SW480 (cell line): ENCODE results near the gene IQCH.

Experiments used
- DNase-seq: peaks from one replicate; pipeline ENCODE4 v3.0.0-alpha.2; 2016; ENCODE audit warnings: low spot score

The IQCH gene

DNA sequence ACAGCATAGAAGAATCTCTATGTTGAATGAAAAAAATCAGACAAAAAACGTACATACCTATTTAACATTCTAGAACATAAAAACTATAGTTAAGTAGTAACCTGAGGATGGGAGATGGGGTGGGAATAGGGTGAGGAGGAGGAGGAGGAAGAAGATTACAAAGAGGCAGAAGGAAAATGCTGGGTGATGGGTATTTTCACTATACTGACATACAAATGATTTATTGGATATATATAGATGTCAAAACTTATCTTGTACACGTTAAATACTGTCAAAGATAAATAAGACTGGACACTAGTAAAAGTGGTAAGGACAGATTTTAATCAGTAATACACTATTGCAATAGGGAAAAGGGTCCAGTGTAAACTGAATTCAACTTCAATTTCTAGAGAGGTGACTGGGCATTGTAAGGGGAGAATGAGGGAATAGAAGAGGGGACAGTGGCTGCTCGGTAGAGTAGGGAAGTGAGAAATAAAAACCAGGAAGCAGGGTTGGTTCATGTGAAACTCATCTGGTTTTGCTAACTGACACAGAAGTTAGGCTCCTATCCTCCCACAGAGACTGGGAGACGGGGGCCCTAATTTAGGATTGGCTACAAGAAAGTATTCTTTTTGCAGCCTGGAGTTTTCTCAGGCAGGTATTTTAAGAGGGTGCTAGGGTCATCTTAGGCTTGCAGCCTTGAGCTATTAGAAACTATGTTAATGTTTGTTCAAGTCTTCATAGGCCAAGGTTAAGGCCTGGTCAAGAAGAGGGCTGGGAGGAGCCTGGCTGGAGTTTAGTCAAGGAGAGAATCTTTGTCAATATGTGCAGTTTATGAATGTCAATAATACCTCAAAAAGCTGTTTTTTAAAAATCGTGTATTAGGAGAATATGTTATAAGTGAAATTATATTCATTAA is 251.3 kb downstream of the IQCH start:
- DNase-seq, result no peak

DNA sequence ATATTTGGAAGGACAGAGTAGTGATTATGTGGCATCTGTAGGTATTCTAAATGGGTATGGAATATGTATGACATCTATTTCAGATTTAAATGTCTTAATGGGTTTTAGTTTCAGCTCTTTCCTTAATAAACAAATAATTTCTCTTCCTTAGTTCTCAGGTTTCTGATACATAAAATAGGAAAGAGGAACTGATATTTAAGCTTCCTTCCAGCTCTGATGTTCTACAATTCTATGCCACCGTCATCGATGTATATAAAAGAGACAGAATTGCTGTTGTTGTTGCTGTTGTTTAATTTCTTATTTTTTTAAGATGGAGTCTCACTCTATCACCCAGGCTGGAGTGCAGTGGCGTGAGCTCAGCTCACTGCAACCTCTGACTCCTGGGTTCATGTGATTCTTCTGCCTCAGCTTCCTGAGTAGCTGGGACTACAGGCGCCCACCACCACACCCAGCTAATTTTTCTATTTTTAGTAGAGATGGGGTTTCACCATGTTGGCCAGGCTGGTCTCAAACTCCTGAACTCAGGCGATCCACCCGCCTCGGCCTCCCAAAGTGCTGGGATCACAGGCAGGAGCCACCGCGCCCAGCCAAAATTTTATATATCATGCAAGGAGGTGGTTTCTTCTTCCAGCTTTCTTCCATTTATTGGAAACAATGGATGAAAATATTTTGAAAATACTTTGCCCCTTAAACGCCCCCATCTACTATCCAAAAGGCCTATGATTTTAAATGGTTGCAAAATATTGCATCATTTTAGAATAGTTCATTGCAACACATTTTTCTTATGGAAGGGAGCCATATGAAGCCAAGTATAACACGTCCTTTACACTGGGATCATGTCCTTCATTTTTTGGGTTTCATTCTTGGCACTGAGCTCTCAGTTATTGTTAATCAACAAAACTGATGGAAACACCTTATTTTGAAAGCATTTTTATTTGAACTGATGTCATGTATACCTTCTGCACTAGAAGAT is 252.5 kb downstream of the IQCH start:
- peak; percentile 19 for DNase-seq

DNA sequence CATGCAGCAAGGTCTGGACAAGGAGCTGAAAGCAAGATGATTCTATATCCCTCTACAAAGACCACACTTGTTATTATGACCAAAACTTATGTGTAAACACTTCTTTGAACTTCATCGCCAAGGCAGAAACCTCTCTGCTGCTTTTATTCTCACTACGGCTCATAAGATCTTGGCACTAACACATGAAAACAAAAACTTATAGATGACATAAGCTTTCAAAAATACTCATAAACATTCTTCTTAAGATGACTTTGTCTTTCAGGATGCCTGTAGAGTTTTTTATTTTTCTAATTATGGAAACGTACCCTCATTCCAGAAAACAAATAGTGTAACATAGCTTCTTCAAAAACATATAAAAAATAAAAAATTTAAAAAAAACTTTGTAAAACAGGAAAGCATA is 253.8 kb downstream of the IQCH start:
- DNase-seq, result no peak

DNA sequence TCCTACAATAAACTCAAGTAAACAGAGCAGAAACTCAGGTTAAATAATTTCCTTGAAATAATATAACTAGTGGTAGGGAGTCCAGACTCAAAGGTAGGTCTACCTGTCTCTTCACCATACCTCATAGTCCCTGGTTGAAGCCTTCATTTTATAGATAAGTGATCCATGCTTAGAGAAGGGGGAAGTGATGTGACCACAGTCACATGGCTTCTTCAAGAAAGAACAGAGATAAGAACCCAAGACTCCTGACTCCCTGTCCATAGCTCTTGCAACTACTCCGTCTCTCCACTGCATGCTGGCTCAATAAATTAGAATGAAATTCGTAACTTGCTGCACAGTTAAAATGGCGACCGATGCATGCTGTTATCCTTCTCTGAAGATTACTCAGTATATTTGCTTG is 255.3 kb downstream of the IQCH start:
- no peak for DNase-seq

DNA sequence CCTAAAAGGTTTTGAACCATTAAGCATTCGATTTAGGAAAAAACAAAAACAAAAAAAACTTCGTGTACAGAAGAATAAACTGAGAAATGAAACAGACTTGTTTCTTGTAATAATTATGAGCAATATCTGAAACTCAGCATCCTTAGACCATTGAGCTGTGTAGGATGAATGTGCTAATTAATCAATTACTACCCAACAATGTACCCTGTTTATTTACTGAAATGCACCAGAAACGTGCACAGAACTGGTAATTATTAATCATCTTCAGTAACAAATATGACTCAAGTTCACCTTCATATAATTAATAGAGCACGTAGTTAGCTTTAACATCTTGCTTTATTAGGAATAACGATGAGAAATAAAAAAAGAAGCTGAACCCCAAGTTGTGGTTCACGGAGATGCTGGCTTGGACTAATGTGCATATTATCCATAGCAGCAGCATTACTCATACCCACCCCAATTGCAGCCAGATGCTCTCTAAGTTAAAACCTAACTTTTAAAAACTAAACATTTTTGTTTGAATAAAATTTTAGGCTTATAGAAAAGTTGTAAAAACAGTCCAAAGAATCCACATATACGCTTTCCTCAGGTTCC is 256.1 kb downstream of the IQCH start:
- DNase-seq, result no peak

DNA sequence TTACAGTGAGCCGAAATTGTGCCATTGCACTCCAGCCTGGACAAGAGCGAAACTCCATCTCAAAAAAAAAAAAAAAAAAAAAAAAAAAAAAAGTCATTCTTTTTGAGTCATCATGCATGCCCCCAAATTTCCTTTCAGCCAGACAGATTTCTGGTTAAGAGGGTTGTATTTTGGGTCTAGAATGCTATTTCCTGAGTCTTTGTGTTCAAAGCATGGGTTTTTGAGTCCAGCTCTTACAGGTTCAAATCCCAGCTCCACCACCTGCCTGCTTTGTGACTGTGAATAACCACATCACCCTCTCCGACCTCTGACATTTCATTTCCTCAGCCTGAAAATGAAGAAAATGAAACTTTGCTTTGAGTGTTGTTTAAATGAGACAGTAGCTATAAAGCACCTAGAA is 257.0 kb downstream of the IQCH start:
- no peak for DNase-seq

DNA sequence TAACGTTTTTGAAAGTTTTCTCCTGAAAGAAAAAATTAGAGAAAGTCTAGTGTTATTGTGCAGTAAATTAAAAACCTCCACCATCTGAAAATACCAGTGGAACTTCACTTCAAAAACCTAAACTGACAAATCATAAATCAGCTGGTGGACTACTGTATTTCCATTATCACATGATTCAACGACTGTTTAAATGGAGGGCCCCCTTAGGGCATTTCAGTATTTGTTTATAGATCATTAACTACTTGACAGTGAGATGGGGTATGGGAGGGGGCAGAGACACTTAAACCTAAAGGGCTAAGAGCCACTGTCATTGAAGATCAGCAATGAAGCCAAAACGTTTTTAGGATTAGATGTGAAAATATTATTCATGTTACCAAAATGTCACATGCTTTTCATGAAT is 257.6 kb downstream of the IQCH start:
- DNase-seq, result no peak

DNA sequence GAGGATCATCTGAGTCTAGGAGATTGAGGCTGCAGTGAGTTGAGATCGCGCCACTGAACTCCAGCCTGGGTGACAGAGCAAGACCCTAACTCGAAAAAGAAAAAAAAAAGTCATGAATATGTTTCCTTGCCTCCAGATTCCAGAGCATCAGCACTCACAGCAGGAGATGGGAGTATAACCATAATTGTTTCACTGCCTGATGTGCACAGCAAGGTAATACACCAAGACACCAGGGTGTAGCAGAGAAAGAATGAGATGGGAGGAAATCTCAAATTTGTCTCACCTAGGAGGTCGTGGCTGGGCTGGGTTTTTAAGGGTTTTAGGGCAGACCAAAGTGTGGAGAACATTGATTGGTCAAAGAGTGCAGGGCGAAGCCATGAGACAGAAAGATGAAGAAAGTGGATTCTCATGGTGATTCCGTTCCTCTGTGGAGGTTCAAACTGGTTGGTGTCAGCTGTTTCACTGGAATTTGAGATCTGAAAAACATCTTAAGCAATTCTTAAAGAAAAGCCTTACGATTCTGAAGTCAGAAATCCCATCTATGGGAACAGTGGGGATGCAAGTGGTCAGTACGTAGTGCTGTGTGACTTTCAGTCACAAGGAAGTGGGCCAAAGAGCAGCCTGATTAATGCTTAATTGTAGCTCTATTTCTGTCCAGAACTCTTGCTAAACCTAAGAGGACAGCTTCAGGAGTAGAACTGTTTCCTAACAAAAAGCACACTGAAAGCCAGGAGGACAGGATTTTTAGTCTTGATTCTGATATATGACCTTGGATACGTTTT is 258.5 kb downstream of the IQCH start:
- DNase-seq, result no peak

DNA sequence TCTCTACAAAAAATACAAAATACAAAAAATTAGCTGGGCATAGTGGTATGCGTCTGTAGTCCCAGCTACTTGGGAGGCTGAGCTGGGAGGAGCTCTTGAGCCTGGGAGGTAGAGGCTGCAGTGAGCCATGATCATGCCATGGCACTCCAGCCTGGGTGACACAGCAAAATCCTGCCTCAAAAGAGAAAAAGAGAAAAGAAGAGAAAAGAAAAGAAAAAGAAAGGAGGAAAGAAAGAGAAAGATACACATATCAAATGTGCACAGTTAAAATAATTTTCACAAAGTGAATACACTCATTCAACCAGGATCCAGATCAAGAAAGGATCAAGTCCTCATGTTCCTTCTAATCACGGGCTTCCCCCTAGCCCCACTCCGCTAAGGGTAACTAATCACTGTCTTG is 260.5 kb downstream of the IQCH start:
- DNase-seq, result no peak

DNA sequence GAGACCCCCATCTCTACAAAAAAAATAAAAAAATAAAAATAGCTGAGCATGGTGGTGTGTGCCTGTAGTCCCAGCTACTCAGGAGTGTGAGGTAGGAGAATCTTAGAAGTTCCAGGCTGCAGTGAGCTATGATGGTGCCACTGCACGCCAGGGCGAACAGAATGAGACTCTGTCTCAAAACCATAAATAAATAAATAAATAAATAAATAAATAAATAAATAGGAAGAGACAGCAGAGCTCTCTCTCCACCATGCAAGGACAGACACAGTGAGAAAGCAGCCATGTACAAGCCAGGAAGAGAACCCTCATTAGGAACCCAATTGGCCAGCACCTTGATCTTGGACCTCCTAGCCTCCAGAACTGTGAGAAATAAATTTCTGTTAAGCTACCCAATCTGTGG is 261.0 kb downstream of the IQCH start:
- DNase-seq, result no peak

DNA sequence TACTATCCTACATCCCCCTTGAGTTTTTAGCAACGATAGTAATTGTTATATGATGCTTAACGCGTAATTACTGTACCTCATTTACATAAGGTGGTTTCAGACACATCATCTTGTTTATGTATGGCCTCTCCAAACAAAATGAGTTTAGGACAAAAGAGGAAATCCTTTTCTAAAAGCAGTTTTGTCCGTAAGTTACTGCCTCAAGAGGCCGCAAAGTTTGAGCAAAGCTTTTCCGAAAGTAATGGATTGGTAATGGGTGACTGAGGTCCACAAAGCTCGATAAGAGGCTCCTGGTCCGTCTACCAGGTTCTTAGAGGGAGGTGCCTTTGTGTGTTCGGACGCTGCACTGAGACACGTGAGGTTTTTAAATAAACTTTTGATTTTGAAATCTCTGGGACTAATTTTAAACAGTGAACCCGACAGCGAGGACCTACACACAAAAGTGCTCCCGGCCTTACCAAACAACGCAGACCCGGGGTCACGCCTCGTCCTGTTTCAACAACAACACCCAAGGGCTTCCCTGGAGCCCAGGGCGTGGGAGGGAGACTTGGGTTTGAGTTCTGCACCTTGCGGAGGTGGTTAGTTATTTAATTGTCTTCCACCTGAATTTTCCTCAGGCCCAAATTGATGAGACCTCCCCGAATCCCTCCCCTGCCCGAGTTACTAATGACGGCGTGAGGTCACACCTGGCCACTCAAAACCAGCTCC is 265.9 kb downstream of the IQCH start:
- DNase-seq, result no peak

DNA sequence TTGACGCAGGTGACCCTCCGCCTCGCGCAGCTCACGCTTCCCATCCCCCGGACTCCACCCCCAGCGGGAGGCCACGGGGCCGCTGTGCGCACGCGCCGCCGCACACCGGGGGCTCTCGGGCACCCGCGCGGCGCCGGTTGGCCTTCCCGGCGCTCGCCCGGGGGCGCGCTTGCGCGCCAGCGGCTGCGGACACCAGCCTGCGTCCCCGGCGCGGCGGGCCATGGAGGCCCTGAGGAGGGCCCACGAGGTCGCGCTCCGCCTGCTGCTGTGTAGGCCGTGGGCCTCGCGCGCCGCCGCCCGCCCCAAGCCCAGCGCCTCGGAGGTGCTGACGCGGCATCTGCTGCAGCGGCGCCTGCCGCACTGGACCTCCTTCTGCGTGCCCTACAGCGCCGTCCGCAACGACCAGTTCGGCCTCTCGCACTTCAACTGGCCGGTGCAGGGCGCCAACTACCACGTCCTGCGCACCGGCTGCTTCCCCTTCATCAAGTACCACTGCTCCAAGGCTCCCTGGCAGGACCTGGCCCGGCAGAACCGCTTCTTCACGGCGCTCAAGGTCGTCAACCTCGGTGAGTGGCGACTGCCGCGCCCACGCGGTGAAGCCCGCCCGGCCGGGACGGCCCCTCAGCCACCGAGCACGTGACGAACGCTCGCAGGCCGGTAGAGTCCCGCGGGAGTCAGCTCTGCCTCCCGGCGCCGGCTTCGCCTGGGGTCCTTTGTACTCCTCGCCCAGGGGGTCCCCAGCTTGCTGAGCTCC is 266.6 kb downstream of the IQCH start, which contains the start of gene C15orf61:
C15orf61 (plus strand) TSS at position 103 of the 754 bp plus-strand sequence; CDS start at position 221, 118 bp downstream.
- DNase-seq, result peak; percentile 89

DNA sequence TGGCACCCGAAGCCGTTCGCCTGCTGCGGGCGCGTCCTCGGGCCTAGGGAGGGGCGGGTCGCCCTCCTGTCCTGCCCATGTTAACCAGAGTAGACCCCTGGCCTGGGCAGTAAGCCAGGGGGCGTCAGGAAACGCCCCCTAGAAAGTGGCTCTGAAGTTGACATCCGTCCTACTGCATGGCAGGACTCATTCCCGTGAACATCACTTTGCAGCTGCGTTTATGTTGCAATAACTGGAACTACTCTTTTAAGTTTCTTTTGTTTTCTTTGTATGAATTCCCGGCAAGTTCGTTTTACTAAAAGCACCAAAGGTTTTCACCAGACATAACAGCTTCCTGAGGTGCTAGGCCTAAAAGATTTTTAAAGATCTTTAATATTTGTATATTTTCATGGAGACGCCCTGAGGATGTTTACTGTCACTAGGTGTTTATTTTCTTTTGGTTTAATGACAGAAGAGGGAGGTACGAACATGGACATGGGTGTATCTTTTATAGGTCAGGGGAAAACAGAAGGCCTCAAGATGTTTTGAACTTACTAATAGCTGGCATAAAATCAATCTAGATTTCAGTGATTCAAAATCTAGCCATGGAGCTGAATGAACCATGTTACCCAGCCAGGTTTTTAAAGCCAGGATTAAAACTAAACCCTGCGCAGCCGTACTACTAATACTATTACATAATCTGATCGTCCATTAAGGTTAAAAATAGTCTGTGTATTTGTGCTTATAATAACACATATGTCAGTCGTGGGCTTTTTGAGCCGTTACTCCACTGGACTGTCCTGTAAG is 267.4 kb downstream of the IQCH start:
- DNase-seq, result peak; percentile 24

DNA sequence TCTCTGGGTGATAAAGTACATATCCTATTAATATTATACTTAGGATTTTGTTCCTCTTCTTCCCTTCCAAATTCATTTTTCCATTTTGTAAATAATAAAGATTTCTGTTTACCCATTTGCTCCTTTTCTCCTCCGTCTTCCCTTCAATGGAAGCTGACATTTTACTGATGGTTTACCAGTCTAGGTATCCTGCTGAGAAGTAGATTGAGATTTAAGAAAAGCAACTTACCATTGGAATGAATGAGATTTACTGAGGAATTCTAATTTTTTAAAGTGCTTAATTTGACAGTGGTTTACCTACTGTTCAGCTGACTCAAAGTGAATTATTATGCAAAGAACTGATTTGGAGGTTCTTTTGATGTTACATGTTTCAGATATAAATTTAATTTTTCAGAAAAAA is 268.7 kb downstream of the IQCH start:
- no peak for DNase-seq

DNA sequence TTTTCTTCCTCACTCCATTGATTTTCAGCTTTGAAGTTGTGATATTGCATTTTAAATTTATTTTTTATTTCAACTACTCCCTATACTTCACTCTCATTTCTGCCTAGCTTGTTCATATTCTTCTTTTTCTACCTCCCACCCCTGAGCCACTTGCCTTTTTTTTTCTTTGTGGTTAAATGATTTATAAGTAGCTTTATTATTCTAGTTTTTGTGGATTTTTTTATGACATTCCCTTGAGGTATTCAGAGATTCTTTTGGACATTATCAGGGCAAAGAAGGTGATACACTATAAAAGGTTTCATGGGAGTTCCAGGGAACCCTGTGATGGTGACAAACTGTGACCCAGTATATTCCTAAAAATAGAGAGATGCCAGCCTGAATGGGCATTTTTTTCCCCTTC is 269.6 kb downstream of the IQCH start:
- DNase-seq, result no peak

DNA sequence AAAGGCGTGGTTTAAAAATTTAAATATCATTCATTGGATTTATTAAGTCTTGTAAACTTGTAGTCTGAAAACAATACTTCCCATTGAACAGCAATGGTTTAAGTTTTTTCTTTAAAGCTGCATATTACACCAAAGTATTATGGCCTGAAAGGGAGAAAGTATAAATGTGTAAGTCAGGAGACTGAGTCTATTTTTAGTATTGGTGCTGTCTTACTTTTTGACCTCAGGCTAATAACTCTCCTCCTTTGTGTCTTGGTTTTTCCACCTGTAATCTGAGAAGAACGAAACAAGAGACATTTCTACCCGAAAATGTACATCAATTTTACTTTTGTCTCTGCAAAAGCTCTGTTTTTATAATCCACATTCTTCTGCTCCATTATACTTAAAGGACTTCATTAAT is 273.9 kb downstream of the IQCH start:
- DNase-seq, result no peak

DNA sequence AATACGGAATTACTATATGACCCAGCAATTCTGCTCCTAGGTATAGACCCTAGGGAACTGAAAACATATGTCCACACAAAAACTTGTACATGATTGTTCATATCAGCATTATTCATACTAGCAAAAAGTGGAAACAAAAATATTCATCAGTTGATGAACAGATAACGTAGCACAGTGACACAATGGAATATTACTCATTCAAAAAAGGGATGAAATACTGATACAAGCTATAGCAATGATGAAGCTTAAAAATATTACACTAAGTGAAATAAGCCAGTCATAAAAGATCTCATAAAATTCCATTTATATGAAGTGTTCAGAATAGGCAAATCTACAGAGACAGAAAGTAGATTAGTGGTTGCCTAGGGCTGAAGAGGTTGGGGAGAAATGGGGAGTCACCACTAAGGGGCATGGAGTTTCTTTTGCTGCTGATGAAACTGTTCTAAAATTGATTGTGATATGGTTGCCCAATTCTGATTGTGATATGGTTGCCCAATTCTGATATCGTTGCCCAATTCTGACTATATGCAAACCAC is 276.9 kb downstream of the IQCH start:
- DNase-seq, result peak; percentile 2

DNA sequence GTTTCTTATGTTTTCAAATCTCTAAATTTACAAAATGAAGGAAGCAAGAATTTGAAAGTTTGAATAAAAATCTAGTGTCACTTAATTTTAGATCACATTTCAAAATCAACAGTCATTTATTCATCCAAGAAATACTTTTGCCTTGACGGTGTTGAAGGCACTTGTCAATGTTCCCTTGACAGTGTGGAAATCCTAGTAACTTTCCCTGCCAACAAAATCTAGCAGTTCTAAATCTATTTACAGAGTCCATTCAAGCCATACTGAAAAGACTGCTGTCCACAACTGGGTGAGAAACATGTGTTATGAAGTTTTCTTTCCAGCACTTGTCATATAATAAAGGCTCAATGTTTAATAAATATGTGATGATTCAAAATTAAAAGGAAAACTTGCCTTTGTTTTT is 279.3 kb downstream of the IQCH start:
- DNase-seq, result no peak

DNA sequence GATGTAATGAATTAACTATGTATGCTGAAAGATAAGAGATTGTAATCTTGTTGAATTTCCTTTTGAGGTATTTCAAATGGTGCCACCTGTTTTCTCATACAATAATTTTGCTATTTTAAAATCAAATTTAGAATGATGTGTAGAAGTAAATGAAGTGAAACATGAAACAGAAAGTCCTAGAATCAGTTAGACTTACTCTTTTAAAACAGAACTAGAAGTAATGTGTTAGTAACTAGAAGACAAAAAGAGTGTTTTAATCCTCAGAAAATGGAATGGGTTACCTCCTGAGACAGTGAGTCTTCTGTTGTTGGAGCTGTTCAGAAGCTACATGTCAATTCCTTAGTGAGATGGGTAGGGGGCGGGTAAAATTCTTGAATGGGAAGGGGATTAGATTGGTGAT is 279.8 kb downstream of the IQCH start:
- no peak for DNase-seq
